GM12872 (cell line): ENCODE measurements around the gene DYDC2.

Experiments
- CTCF ChIP-seq: IDR thresholded peaks from 3 replicates; pipeline ENCODE4 v1.5.1; 2011; ENCODE audit warnings: low read depth, mild to moderate bottlenecking, low read length, moderate library complexity; ENCODE audit not compliant: insufficient read depth

DYDC2 gene

GRCh38 chr10:80408242-80409101 is 51.9 kb downstream of the DYDC2 start, which contains the start of gene PRXL2A:
TSS of gene PRXL2A (plus strand) at chr10:80408551. CDS start at chr10:80420468, 11,917 bp downstream.
- no peak for TF ChIP-seq CTCF

GRCh38 chr10:80409121-80409520 is 52.5 kb downstream of the DYDC2 start:
- no peak for TF ChIP-seq CTCF

- no peak for TF ChIP-seq CTCF
These were observed 53.5 kb downstream of the DYDC2 start for GRCh38 chr10:80410122-80410521.

GRCh38 chr10:80410578-80411145 is 54.1 kb downstream of the DYDC2 start:
- no peak for TF ChIP-seq CTCF

- TF ChIP-seq CTCF, result no peak
These were observed 54.7 kb downstream of the DYDC2 start for GRCh38 chr10:80411267-80411668.

DNA sequence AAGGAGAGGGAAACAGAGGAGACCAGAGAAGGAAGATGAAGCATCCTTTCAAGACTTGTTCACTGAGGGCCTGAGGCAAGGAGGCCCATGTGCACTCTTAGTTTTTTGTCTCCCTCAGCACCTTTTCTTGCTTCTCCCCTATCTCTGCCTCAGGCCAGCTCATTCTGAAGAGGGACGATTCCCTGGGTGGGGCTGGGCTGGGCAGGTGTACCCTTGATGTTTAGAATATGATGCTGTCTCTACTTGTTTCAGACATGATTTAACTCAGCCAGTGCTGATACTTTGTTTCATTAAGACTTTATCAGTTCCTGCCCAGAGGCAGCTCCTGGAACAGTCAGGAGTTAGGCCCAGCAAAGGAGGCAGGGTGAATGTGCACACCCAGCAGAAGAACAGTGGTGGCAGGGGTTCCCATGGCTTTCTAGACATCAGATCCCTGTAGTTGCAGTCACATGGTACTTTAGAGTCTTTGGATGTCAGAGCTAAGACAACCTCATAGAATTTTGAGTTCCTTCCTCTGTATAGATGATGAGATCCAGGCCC is 55.2 kb downstream of the DYDC2 start:
- no peak for TF ChIP-seq CTCF

- no peak for TF ChIP-seq CTCF
These were observed 55.9 kb downstream of the DYDC2 start for GRCh38 chr10:80412486-80412885.
